HG03280 (cell line): Measurements from ENCODE around the gene CBX8.

Experiments used
- ATAC-seq: cut with Tn5 transposase; IDR thresholded peaks from one replicate; pipeline ENCODE4 v1.9.1; 2021; ENCODE audit warnings: mild to moderate bottlenecking, moderate library complexity; ENCODE audit not compliant: unreplicated experiment

Gene CBX8

GRCh38 chr17:79821331-79822095 lies 24.6 kb upstream of the CBX8 start:
- ATAC-seq: no peak

GRCh38 chr17:79820959-79821330 lies 24.1 kb upstream of the CBX8 start:
- ATAC-seq: no peak

- ATAC-seq: no peak
Measured at GRCh38 chr17:79819534-79820276, 22.8 kb upstream of the CBX8 start.

- ATAC-seq: no peak
Measured at GRCh38 chr17:79819085-79819484, 22.2 kb upstream of the CBX8 start.

GRCh38 chr17:79818026-79818758 lies 21.3 kb upstream of the CBX8 start:
- no peak for ATAC-seq

GRCh38 chr17:79815836-79816461 lies 19.1 kb upstream of the CBX8 start:
- no peak for ATAC-seq

GRCh38 chr17:79814974-79815835 lies 18.3 kb upstream of the CBX8 start:
- ATAC-seq: no peak

GRCh38 chr17:79814127-79814973 lies 17.5 kb upstream of the CBX8 start:
- no peak for ATAC-seq

- no peak for ATAC-seq
Measured at GRCh38 chr17:79813297-79814126, 16.6 kb upstream of the CBX8 start.

- ATAC-seq: no peak
Measured at GRCh38 chr17:79812353-79813258, 15.7 kb upstream of the CBX8 start.

GRCh38 chr17:79811868-79812352 lies 15.0 kb upstream of the CBX8 start:
- ATAC-seq: no peak

- no peak for ATAC-seq
Measured at GRCh38 chr17:79811011-79811867, 14.4 kb upstream of the CBX8 start.

- peak; percentile 85 for ATAC-seq
Measured at GRCh38 chr17:79810130-79811010, 13.5 kb upstream of the CBX8 start.

- no peak for ATAC-seq
Measured at GRCh38 chr17:79809530-79810129, 12.8 kb upstream of the CBX8 start.
